HFF-Myc (cell line): ENCODE measurements around the gene SYNE2.

ENCODE experiments used
- DNase-seq: peaks from one replicate; pipeline ENCODE4 v3.0.0-alpha.2; 2011; ENCODE audit warnings: low read depth; ENCODE audit errors: extremely low read depth
- H3K4me3 ChIP-seq: replicated peaks from 2 replicates; pipeline ENCODE4 v1.5.1; 2011; ENCODE audit warnings: low read depth, mild to moderate bottlenecking, control low read depth, low read length
- TF ChIP-seq, protein P1 (sequence below): IDR thresholded peaks from 2 replicates; pipeline ENCODE4 v1.5.1; 2012; ENCODE audit warnings: mild to moderate bottlenecking, low read depth, low read length, control low read depth; ENCODE audit errors: missing control alignments

The SYNE2 gene

DNA sequence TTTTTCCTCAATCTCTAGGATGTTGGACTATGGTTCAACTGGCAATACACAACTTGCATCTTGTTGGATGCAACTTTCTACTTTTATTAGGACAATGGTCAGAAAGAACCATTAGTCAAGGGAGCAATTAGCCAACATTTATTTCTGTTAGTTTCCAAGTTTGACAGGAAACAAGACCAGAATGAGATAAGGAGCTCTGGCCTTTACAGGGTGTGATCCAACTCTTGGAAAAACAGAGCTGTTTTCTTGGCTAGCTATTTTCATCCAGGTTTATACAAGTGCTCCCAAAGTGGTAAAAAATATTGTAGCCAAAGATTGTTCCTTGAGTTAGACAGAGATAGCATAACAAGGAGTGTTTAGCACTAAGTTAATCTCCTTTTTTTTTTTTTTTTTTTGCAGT, 3.9 kb upstream of the SYNE2 start:
- no peak overlapping the region for H3K4me3 ChIP-seq
- DNase-seq: no peak
- TF ChIP-seq, protein P1, sequence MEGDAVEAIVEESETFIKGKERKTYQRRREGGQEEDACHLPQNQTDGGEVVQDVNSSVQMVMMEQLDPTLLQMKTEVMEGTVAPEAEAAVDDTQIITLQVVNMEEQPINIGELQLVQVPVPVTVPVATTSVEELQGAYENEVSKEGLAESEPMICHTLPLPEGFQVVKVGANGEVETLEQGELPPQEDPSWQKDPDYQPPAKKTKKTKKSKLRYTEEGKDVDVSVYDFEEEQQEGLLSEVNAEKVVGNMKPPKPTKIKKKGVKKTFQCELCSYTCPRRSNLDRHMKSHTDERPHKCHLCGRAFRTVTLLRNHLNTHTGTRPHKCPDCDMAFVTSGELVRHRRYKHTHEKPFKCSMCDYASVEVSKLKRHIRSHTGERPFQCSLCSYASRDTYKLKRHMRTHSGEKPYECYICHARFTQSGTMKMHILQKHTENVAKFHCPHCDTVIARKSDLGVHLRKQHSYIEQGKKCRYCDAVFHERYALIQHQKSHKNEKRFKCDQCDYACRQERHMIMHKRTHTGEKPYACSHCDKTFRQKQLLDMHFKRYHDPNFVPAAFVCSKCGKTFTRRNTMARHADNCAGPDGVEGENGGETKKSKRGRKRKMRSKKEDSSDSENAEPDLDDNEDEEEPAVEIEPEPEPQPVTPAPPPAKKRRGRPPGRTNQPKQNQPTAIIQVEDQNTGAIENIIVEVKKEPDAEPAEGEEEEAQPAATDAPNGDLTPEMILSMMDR: no peak

DNA sequence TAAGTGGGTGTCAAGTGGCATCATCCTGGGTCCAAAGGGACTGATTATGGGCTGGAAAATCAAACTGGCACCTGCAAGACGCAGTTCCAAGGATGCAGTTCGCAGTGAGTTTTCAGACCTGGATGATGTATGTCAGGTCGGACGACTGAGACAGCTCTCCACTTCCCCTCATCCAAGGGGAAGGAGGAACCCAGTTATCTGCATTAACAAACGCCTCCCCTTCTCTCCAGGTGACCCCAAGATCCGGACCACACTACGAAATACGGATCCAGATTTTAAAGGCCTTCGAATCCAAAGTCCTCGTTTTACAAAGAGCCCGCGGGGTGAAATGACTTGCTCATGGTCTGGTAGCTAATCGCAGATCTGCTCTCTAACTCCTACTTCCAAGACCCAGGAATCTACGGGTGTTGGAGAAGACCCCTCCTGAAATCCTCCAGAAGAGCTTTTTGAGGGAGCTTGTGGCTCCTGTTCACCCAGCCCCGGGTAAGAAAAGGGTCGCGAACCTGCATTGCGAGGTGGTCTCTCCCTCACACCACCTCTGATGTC, 460 bp upstream of the SYNE2 start:
- DNase-seq: no peak
- H3K4me3 ChIP-seq: peak overlapping the region; percentile 46
- TF ChIP-seq, protein P1: no peak

DNA sequence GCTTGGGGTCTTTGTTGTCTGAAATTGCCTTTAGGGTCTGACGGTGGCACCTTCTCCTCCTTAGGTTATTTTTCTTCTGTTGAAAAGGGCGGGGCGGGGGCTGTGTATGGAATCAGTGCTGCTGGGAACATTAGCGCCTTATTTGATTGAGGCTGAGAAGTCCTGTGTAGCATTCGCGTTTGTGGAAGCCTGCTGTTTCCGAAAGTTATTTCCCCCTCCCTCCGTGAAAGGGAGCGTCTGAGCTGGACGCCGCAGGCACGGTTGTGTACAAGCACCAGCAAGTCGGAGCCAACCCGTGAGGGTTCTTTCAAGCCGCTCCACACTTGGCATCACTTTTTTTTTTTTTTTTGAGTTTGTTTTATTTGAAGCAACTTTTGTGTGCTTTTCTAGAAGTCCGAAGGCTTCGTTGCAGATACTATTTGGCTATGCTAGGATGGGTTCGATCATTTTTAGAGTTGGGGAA, 1.1 kb downstream of the SYNE2 start:
- TF ChIP-seq, protein P1: no peak
- DNase-seq: no peak
- peak overlapping the region; percentile 46 for H3K4me3 ChIP-seq

DNA sequence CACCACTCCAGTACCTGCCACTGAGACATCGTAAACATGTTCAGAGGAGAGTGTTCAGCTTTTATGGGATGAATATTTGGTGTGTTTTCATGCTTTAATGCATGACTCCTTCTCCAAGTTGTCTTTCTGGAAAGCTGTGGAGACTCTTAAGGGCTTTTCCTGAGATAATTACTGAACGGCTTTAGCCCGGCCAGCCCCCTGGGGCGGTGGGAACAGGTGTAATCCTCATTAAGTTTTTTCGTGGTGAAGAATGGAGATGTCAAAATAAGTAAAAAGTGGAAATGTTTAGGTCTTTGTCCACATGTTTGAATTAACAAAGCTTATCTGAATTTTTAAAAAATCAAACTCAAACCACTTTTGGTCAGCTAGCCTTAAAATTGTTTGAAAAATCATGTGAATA, 1.5 kb downstream of the SYNE2 start:
- TF ChIP-seq, protein P1: no peak
- H3K4me3 ChIP-seq: peak overlapping the region; percentile 46

DNA sequence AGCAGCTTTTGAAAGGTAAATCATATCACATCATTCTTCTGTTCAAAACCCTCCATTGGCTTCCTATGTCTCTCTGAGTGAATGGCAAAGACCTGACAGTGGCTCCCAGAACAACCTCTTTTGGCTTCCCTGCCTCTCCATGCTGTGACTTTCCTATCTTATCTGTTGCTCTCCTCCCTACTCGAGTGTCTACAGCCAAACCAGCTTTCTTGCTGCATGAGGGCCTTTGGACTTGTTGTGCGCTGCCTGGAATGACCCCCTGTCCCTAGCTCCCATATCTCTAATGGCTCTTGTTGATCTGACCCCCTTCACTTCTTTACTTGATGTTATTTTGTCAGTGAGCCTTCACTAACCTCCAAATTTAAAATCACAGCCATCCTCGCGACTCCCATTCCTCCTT, 2.5 kb downstream of the SYNE2 start:
- no peak overlapping the region for H3K4me3 ChIP-seq
- TF ChIP-seq, protein P1: no peak
- no peak for DNase-seq

More for the DNA sequence above, 1.5 kb downstream of the SYNE2 start:
- DNase-seq: no peak

DNA sequence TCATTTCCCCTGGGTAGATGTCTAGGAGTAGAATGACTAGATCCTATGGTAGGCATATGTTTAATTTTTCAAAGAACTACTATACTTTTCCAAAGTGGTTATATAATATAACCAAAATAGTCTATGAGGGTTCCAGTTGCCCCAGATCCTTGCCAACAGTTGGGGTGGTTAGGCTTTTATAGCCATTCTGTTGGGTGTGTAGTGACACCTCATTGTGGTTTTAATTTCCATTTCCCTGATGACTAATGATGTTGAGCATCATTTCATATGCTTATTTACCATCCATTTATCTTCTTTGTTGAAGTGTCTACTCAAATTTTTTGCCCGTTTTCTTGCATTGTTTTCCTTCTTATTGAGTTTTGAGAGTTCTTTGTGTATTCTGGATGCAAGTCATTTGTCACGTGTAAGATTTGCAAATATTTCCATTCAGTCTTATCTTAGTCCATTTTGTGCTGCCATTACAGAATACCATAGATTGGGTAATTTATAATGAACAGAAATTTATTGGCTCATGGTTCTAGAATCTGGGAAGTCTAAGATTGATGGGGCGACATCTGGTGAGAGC, 4.7 kb downstream of the SYNE2 start:
- TF ChIP-seq, protein P1: no peak
- DNase-seq: no peak
- no peak overlapping the region for H3K4me3 ChIP-seq

DNA sequence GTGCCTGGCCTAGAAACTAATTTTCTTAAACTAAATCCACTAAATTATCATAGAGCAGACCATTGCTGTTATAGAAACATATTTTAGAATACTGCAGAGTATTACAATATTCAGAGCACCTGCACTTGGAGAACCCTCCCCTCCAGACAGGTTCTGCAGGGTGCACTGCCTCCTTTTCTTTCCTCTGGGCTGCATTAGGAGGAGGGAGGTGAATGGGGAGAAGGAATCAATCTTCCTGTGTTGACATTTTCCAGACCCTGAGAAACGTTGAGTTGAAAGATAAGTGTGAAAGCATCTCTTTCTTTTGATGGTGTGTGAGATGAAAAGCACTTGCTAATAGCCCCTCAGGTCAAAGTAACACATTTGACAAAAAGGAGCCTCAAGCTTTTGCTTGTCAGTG, 7.3 kb downstream of the SYNE2 start:
- H3K4me3 ChIP-seq: no peak overlapping the region
- DNase-seq: no peak
- TF ChIP-seq, protein P1: no peak
